Neural crest cell (in vitro differentiated cells): ENCODE results near the gene CRCP. TPM values are rescaled to one million over a fixed set of nuclear protein-coding genes. Genes with fewer than 3 reads are reported as not detected.
"Not testable (repeated sequence)": the region's sequence is repeated elsewhere in the genome, so short reads cannot be mapped to it uniquely, and the experiment has no call there.

ENCODE experiments used
- DNase-seq: peaks from one replicate; pipeline ENCODE4 v3.0.0; 2021; ENCODE audit warnings: low read depth, mixed read lengths, low spot score
- H3K27ac Mint-ChIP-seq: one replicate; pipeline ENCODE4 v1.8.0; 2021; ENCODE audit warnings: mild to moderate bottlenecking, mixed read lengths; ENCODE audit not compliant: unreplicated experiment
- H3K27me3 Mint-ChIP-seq: 2 replicates; pipeline ENCODE4 v1.8.0; 2021; ENCODE audit warnings: low read depth, mild to moderate bottlenecking, mixed read lengths
- H3K36me3 Mint-ChIP-seq: 2 replicates; pipeline ENCODE4 v1.8.0; 2021; ENCODE audit warnings: low read depth, mild to moderate bottlenecking, mixed read lengths
- H3K4me1 Mint-ChIP-seq: 2 replicates; pipeline ENCODE4 v1.8.0; 2021; ENCODE audit warnings: mixed read lengths
- H3K4me3 Mint-ChIP-seq: one replicate; pipeline ENCODE4 v1.8.0; 2021; ENCODE audit warnings: mild to moderate bottlenecking, mixed read lengths
- H3K9me3 Mint-ChIP-seq: 2 replicates; pipeline ENCODE4 v1.8.0; 2021; ENCODE audit warnings: mixed read lengths
- total RNA-seq: library from RNA; stranded (reverse); gene quantifications from 2 replicates; pipeline ENCODE4 v1.2.1, GENCODE V29; 2021
- TF ChIP-seq, protein P1 (sequence below): fragments of 200-600 bp; sonication (generic); conservative IDR thresholded peaks from 2 replicates; pipeline ENCODE4 v1.5.0; 2021; ENCODE audit warnings: antibody characterized with exemption, mild to moderate bottlenecking

CRCP gene
- total RNA-seq, 1 donor from 2014 or later, result 38.0 TPM

DNA sequence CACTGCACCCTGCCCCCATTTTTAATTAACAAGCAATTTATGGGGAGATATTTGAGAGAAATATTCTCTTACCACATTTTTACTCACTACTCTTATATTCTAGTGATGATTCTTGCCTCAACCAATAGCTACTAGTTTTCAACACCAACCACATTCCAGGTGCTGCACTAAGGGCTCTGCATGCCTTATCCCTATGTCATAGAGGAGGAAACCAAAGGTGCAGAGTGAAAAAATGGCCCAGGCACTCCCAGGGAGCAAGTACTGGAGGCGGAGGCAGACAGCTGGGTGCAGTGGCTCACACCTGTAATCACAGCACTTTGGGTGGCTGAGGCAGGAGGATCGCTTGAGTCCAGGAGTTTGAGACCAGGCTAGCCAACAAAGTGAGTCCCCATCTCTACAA, 55.0 kb downstream of the CRCP start:
- Mint-ChIP-seq H3K4me3 (no peak overlapping the region), H3K4me1 (no peaks in the 10 kb centered on the region)
- DNase-seq, result no peak

DNA sequence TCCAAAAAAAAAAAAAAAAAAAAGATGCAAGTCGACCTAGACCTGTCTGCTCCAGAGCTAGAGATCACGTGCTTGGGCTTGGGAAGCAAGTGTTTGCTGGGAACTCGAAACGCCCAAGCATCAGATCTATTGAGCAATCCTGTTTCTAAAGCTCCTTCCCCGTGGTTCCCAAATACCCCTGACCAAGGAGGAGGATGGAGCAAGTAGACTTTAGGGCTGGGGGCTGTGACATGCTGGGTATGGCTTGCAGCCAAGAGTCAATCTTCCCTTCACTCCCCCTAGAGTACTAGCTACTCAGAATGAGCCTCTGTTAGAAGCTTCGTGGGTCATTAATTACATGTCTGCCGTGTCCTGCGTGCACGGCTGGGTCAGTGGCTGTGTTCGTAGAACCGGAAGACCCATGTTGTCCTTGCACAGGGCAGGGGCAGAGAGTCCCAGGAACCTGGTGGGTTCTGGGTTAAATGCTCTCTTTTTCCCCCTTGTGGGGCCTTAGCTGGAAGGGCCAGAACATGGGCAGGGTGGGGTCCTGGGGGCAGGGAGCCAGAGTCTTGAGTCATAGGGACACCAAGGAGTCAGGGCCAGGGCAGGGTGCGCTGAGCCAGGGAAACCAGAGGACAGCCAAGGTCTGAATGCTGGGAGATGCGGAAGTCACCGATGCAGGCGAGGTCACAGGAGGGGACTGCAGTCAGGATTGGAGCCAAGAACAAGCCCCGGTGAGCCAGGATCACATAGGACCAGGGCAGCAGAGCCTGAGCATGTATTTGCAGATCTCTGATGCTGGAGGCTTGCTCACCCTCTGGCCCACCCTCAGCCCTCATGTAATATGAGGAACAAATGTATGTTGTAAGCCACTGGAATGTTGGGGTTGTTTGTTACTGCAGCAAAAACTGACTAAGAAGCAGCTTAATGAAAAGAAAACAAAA, 55.9 kb downstream of the CRCP start:
- H3K9me3 Mint-ChIP-seq, result no peaks in the 10 kb centered on the region
- H3K27ac Mint-ChIP-seq, result no peak overlapping the region
- H3K36me3 Mint-ChIP-seq, result no peaks in the 10 kb centered on the region
- TF ChIP-seq, protein P1, sequence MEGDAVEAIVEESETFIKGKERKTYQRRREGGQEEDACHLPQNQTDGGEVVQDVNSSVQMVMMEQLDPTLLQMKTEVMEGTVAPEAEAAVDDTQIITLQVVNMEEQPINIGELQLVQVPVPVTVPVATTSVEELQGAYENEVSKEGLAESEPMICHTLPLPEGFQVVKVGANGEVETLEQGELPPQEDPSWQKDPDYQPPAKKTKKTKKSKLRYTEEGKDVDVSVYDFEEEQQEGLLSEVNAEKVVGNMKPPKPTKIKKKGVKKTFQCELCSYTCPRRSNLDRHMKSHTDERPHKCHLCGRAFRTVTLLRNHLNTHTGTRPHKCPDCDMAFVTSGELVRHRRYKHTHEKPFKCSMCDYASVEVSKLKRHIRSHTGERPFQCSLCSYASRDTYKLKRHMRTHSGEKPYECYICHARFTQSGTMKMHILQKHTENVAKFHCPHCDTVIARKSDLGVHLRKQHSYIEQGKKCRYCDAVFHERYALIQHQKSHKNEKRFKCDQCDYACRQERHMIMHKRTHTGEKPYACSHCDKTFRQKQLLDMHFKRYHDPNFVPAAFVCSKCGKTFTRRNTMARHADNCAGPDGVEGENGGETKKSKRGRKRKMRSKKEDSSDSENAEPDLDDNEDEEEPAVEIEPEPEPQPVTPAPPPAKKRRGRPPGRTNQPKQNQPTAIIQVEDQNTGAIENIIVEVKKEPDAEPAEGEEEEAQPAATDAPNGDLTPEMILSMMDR, result no peak
- no peaks in the 10 kb centered on the region for H3K27me3 Mint-ChIP-seq
- DNase-seq, result no peak
- no peak overlapping the region for H3K4me3 Mint-ChIP-seq
- H3K4me1 Mint-ChIP-seq, result no peaks in the 10 kb centered on the region

More for the DNA sequence above, 55.0 kb downstream of the CRCP start:
- Mint-ChIP-seq H3K9me3 (no peaks in the 10 kb centered on the region), H3K27ac (no peak overlapping the region), H3K27me3 (no peaks in the 10 kb centered on the region), H3K36me3 (no peaks in the 10 kb centered on the region)
- TF ChIP-seq, protein P1, result no peak

DNA sequence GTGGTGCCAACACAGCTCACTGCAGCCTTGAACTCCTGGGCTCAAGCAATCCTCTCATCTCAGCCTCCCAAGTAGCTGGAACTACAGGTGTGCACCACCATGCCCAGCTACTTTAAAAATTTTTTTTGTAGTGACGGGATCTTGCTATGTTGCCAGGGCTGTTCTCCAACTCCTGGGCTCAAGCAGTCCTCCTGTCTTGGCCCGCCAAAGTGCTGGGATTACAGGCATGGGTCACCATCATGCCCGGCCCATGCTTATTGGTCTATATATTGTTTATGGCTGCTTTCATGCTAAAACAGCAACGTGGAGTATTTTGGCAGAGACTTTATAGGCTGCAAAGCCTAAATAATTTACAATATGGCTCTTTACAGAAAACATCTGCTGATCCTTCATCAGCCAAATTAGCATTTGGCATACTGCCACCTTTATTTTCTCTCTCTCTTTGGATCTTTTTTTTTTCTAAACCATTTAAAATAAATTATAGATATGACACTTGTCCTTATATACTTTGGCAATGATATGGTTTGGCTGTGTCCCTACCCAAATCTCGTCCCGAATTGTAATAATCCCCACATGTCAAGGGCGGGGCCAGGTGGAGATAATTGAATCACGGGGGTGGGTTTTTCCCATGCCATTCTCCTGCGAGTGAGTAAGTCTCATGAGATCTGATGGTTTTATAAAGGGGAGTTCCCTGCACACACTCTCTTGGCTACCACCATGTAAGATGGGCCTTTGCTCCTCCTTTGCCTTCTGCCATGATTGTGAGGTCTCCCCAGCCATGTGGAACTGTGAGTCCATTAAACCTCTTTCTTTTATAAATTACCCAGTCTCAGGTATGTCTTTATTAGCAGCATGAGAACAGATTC, 58.1 kb downstream of the CRCP start:
- not testable (repeated sequence) for H3K4me3 Mint-ChIP-seq

DNA sequence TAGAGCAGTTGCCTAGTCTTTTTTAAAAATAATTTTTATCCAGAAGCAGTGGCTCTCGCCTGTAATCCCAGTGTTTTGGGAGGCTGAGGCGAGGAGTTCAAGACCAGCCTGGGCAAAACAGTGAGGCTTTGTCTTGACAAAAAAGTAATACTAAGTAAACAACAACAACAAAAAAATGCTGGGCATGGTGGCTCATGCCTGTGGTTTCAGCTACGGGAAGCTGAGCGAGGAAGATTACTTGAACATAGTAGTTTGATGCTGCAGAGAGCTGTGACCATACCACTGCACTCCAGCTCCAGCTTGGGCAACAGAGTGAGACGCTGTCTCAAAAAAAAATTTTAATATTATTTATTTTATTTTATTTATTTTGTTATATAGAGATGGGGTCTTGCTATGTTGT, 59.2 kb downstream of the CRCP start:
- no peaks in the 10 kb centered on the region for H3K36me3 Mint-ChIP-seq
- no peaks in the 10 kb centered on the region for H3K4me1 Mint-ChIP-seq
- TF ChIP-seq, protein P1, result no peak

More for the DNA sequence above, 58.1 kb downstream of the CRCP start:
- DNase-seq, H3K27me3 Mint-ChIP-seq, H3K27ac Mint-ChIP-seq, H3K4me1 Mint-ChIP-seq, H3K9me3 Mint-ChIP-seq, H3K36me3 Mint-ChIP-seq: not testable (repeated sequence)

DNA sequence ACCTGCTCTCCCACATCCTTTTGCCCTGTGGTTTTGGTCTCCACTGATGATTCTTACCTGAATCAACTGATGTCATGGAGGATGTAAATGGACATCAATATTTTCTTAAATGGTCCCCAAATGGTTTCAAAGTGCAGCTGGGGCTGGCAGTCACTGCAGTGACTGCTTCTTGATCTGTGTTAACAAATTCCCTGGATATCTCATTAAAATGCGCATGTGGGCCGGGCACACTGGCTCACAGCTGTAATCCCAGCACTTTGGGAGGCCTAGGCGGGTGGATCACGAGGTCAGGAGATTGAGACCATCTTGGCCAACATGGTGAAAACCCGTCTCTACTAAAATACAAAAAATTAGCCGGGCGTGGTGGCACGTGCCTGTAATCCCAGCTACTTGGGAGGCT, 60.4 kb downstream of the CRCP start:
- H3K27me3 Mint-ChIP-seq, H3K27ac Mint-ChIP-seq, H3K36me3 Mint-ChIP-seq, H3K4me1 Mint-ChIP-seq, H3K9me3 Mint-ChIP-seq, H3K4me3 Mint-ChIP-seq, DNase-seq: not testable (repeated sequence)

More for the DNA sequence above, 59.2 kb downstream of the CRCP start:
- no peak overlapping the region for H3K4me3 Mint-ChIP-seq
- H3K9me3 Mint-ChIP-seq, result no peaks in the 10 kb centered on the region
- peak overlapping the region; percentile 35 for H3K27ac Mint-ChIP-seq
- H3K27me3 Mint-ChIP-seq, result no peaks in the 10 kb centered on the region
- no peak for DNase-seq

DNA sequence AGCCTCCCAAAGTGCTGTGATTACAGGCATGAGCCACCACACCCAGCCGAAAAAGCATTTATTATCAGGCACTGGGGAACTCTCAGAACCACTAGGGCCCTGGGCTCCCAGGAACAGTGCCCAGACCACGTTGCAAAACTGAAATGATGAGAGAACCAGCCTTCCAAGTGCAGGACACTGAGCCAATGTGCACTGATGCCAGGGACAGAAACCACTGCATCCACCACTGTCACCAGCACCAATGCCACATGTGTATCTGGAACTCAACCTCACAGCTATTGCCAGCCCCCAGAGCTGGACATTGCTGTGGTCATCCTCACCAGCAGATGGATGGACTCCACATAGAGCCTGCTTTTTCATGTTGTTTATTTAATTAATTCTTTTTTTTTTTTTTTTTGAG, 62.3 kb downstream of the CRCP start:
- Mint-ChIP-seq H3K36me3 (no peaks in the 10 kb centered on the region), H3K4me3 (no peak overlapping the region), H3K27ac (no peak overlapping the region), H3K27me3 (no peaks in the 10 kb centered on the region), H3K4me1 (no peaks in the 10 kb centered on the region), H3K9me3 (no peaks in the 10 kb centered on the region)
- no peak for DNase-seq
- TF ChIP-seq, protein P1, result no peak
